Cerebellar cortex (tissue), 1 donor: ENCODE measurements around the gene SELPLG.
"Not testable (repeated sequence)": the region's sequence is repeated elsewhere in the genome, so short reads cannot be mapped to it uniquely, and the experiment has no call there.

Experiments
- DNase-seq: peaks from one replicate; pipeline ENCODE4 v3.0.0-alpha.2; 2015; ENCODE audit warnings: low spot score

Gene SELPLG

GRCh38 chr12:108604208-108604941, 29.3 kb downstream of the SELPLG start:
- DNase-seq, result no peak

DNA sequence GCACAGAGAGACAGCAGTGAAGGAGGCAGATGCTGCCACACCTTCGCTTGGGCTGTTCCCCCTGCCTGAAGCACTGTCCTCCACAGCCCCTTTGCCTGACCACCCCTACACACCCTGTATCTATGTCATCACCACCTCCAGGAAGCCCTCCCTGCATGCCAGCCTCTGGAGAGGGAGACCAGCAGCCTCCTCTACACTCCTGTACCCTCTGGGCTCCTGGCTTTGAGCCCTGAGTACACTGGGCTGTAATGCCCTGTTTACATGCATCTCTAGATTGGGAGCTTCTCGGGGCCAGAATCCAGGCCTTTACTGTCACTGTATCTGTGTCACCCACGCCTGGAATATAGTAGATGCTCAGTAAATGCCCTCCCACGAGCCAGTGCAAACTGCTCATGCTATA, 30.0 kb downstream of the SELPLG start:
- no peak for DNase-seq

DNA sequence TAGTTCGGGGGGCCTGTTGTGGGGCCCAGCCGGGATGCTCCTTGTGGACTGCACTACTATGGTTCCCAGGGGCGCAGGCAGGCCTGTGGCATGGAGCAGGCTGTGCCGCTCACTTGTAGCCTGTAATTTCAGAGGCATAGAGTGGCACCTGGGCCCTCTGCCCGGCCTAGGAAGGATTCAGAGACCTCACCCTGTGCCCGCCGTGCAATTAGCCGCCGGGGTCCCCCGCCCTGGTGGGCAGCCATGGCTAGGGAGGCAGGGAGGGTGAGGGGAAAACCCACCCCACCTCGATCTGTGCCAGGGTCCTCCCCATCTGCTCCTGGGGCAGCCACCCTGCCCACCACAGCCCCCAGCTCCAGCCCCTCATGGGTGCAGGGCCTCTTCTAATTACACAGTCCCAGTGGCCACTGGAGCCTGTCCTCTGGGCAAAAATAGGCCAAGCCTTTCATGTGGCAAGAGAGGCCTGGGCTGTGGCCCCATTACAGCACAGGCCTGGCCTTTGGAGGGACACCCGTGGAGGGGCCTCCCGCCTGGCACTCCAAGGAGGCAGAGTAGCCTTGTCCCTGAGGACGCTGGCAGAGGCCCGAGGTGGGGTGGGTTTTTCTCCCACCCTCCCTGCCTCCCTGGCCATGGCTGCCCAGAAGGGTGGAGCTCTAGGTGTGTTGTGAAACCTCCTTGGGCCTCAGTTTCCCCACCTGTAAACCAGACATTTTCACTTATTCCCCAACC, 30.6 kb downstream of the SELPLG start:
- no peak for DNase-seq

- no peak for DNase-seq
Measured at GRCh38 chr12:108602209-108602705, 31.4 kb downstream of the SELPLG start.

DNA sequence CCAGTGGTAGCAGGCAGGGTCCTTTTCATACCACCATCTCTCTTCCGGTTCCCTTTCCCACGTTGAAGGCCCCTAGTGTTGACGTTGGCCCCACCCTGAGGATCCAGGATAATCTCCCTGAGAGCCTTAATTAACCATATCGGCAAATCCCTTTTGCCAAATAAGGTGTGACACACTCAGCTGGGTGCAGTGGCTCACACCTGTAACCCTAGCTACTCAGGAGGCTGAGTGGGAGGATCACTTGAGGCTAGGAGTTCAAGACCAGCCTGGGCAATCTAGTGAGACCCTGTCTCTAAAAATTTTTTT, 33.0 kb downstream of the SELPLG start:
- no peak for DNase-seq

DNA sequence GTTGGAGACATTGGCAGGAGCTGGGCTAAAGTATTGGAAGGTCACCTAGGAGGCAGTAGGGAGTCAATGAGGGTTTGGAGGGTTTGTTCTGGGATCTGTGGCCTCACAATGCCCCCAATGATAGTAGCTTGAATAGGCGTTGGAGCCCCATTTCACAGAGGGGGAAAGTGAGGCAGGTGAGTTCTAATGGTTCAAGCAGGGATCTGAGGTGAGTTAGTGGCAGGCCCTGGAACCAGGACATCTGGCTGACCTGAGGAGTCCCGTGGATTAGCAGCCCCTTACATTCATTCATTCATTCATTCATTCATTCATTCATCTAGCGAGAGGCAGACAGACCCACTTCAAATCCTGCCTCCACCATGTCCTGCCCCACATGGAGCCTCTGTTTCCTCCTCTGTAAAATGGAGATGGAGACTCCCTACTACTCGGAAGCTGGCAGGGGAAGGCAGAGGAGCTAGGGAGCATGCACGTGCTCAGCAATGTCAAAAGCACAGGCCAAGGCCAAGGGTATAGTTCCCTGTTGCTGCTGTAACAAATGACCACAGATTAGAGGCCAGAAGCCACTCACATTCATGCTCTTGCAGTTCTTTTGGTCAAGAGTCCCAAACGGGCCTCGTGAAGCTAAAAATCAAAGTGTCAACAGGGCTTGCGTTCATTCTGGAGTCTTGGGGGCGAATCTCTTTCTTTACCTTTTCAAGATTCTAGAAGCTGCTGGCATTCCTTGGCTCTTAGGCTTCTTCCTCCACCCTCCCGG, 33.6 kb downstream of the SELPLG start:
- DNase-seq, result no peak

DNA sequence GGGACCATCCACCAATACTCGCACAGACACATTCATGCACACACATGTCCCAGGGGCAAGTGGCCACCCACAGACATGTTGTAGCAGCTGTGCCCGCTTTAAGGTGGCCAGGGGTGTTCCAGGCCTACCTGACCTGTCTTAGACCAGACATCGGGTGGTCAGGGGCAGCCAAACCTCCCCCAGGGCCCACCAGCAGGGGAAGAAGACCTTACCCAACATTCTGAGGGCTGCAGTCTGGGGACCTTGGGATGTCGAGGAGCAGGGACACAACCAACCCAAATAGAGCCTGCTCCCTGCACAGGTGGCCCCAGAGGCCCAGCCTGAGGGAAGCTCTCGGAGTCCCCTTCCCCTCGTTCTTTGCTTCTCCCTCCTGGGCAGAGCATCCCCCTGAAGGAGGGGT, 34.2 kb downstream of the SELPLG start:
- no peak for DNase-seq

DNA sequence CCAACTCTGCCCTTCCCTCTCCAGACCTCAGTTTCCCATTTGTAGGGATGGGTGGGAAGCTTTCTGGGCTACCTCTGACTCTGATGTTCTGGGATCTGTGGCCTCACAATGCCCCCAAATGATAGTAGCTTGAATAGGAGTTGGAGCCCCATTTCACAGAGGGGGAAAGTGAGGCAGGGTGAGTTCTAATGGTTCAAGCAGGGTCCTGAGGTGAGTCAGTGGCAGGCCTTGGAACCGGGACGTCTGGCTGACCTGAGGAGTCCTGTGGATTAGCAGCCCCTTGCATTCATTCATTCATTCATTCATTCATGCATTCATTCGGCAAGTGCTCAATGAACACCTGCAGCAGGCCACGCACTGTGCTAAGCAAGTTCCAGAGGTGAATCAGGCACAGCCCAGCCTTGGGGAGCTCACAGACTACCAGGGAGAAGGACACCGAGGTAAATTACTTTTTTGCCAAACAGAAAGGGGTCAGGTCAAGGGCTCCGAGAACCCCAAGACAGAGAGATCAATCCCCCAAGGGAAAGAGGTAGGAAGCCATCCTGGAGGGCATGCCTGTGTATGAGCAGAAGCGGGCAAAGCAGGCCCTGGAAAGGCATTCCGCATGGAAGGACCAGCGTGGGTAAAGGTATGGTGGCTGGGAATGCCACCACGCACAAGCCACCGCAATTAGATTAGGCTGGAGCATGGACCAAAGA, 35.0 kb downstream of the SELPLG start:
- DNase-seq, result no peak

- no peak for DNase-seq
Measured at GRCh38 chr12:108597559-108598471, 35.9 kb downstream of the SELPLG start, which contains the start of gene TMEM119. TMEM119 (minus strand) TSS chr12:108598084; CDS start chr12:108592383, 5,701 bp downstream.

DNA sequence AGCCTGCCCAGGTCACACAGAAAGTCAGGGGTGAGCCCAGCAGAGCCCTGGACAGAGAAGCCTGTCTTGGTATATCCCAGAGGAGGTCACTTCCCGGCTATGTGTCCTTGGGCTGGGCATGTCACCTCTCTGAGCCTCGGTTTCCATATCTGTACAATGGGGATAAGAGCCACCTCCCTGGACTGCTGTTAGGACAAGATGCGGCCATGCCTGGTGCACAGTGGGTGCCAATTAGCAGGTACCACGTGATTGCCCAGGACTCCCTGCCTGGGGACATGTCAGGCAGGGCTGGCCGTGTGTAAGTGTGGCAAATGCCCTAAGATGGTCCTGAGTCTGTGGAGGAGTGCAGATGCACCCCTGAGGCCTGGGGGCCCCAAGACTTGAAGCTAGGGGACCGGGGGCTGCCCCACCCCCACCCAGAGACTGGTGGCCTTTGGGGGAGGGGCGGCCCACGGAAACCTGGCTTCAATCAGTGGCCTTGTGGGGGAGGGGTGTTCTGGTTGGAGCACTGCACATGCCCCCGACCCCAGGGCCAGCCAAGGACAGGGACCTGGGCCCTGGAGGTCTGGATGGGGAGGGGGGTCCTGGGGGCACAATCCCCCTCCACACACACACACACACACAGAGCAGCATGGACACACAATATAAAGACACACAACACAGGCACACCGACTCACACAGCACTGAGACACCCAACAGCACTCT, 36.7 kb downstream of the SELPLG start:
- DNase-seq, result no peak

DNA sequence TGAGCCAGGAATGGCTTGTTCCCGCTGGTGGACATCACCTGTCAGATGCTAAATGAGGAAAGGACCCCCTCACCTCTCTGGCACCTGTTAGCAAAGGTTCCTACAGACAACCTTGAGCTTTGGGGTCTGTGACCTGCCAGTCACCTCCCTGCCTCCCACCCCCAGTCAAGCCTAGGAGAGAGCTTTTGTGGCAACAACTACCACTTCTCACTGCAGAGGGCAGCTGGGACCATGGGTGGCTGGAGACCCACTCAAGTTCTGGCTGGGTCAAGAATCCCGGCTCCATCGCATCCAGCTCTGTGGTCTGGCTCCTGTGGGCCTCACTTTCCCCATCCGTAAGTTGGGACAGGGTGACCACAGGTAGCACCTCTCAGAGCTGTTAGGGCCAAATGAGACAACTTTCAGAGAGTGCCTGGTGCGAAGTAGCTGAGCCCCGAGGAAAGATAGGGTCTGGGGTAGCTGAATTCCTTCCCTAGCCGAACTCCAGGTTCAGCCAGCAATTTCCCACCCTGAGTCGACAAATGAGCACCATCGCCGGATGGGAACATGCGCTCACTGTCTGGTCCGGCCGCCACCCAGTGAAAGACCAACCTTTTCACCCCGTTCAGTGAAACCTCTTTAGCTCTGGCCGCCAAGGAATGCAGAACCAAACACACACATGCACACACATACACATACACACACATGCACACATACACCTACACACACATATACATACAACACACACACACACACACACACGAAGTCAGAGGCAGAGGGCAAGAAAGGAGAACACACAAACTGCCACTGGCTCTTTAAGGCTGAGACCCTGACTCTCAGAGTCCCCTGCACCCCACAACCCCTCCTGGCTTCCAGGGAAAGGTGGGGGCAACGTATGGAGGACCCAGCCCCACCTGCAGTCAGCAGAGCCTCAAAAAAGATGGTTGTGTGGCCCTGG, 37.7 kb downstream of the SELPLG start:
- DNase-seq, result no peak

GRCh38 chr12:108594960-108595710, 38.6 kb downstream of the SELPLG start:
- no peak for DNase-seq

DNA sequence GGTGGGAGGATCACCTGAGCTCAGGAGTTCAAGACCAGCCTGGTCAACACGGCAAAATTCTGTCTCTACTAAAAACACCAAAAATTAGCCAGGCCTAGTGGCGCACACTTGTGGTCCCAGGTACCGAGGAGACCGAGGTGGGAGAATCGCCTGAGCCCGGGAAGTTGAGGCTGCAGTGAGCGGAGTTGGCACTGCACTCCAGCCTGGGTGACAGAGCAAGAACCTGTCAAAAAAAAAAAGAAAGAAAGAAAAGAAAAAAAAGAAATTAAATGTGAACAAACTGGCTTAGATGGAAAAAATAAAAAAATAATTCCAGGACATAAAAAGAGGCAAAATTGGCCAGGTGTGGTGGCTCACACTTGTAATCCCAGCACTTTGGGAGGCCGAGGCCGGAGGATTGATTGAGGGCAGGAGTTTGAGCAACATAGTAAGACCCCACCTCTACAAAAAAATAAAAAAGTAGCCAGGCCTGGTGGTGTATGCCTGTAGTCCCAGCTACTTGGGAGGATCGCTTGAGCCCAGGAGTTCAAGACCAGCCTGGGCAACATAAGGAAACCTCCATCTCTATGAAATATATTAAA, 39.3 kb downstream of the SELPLG start:
- no peak for DNase-seq

GRCh38 chr12:108592033-108592909, 41.4 kb downstream of the SELPLG start:
- no peak for DNase-seq

DNA sequence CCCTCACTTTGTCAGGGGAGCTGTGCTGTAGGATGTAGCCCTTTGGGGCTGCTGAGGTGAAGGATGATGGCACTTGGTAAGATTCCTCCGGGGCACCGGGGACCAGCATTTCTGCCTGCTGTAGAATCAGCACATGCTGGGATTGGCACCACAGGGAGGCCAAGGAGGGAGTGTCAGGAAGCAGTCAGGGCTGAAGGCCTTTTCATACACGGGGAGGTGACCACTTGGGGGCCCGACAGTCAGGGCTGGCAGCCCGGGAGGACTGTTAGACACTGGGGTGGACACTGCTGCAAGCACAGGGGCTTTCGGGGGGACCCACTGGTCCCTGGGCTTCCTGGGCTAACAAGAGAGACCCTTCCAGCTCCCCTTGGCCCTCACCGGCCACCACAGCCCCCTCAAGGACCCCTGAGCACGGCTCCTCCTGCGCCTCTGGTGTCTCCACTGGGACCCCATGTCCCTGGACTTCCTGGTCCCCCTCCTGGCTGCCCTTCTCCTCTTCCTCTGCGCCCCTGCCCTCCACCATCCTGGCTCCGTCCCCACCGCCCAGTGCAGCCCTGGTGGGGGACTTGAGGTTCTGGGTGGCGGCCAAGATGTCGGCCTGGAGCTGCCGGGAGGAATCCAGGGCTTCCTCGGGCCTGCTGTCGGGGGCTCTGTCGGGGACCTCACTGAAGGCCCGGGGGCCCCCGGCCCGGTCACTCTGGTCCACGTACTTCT, 42.3 kb downstream of the SELPLG start:
- DNase-seq, result no peak

DNA sequence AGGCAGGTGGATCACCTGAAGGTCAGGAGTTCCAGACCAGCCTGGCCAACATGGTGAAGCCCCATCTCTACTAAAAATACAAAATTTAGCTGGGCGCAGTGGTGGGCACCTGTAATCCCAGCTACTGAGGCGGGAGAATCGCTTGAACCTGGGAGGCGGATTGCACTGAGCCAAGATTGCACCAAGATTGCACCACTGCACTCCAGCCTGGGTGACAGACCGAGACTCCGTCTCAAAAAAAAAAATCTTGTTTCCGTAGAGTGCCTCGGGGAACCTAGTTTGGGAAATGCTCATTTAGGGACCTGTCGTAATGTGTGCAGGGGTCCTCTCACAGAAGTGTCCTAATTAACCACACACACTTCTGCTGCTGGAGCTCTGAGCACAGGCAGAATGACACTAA, 43.2 kb downstream of the SELPLG start:
- not testable (repeated sequence) for DNase-seq

GRCh38 chr12:108589840-108590229, 43.9 kb downstream of the SELPLG start:
- no peak for DNase-seq
